Activated T-cell treated with anti-CD3 and anti-CD28 coated beads for 1 hour (primary cell): Measurements from ENCODE around the gene TNNC1.

Experiments used
- DNase-seq: peaks from one replicate; pipeline ENCODE4 v3.0.0-alpha.2; 2020; ENCODE audit warnings: low read depth

The TNNC1 gene

GRCh38 chr3:52443791-52444687, 9.8 kb downstream of the TNNC1 start:
- DNase-seq: no peak

DNA sequence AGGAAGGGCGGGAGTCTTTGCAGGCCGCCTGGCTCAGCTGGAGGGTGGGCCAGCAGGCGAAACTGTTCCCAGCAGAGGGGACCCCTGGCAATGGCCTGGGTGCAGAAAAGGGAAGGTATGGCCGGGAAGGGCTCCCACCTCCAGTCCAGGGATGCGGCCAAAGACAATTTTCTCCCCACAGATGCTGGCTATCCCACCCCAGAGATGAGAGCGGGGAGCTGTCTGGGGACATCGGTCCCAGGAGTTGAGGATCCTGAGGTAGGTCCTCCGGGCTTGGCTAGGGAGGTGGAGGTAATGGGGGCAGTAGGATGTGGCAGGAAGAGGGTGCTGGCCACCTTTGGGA, 10.6 kb downstream of the TNNC1 start:
- DNase-seq: no peak

GRCh38 chr3:52442409-52443267, 11.2 kb downstream of the TNNC1 start:
- no peak for DNase-seq

DNA sequence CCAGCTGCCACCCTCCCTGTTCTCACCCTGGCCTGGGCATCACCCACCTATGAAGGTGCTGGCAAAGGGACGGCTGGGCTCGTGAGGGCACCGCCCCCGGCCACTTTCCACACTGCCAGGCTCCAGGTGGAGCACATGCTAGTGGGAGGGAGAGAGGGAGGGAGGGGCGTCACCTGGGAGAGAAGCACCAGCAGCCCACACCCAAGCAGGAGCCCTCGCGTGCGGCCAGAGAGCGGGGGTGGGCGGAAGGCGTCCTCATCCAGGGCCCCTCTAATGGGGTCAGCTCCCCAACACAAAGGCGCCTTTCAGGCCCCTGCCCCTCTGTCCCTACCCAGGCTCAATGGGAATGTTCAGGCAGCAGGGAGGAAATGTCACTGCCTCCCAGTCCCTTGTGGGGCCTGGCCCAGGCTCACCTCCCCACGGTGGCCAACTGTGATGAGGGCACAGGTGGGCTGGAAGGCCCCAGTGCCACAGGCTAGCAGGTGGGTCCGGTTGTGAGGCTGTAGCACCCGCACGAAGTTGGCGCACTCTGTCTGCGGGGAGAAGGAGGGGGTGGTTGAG, 12.0 kb downstream of the TNNC1 start:
- no peak for DNase-seq

DNA sequence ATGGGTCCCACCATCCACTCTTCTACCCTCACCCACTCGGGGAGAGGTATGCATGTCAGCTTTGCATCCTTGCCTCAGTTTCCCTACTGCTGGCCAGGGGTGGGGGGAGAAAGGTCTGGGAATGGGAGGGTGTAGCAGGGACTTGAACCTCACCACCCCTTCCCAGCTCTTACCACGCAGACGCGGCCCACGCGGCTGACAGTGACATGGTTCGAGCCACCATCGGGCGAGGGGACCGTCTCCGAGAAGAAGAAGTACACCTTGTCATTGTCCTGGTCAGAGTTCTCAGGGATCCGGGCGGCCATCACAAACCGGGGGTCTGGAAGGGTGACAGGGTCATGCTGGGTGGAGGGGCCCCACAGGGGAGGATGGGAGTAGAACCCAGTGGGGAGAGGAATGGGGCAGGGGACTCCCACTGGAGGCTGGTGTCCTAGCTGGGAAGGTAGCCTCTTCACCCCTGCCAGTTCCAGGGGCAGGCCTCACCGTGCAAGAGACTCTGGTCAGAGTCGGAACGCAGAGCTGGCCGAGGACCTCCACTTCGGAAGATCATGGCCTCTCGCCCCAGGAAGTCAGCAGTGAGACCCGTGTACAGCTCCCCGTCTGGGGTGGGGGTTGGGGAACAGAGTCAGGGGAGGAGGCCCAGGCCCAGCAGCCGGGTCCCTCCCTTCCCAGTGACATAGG, 12.6 kb downstream of the TNNC1 start:
- DNase-seq: no peak

DNA sequence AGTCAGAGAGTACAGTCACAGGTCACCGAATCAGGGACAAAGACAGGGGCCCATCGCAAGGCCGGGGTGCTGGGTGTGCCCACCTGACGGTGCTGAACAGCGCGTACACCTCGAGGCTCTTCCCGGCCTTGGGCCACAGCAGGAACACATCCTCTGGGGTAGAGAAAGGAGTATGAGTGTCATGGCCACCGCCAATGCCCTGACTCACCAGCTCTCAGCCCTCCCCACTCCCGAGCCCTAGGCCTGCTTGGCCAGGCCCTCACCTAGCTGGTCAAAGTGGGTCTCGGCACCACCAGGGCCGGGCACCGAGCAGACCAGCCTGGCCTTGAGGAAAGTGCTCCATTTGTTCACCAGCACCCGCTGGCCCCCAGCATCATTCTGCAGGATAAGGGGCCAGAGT, 13.2 kb downstream of the TNNC1 start:
- no peak for DNase-seq

DNA sequence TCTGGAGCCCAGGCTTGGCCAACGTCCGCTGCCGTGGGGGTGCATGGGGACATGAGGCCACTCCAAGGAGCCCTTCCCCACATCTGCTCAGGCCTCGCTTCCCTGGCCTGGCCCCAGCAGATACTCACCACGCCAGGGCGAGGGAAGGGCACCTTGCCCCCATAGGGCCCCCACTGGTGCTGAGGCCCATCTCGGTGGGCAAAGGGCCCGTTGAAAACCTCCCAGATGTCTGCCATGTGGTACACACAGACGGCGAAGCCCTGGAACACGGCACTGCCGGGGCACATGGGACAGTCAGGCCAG, 13.6 kb downstream of the TNNC1 start:
- no peak for DNase-seq

- no peak for DNase-seq
Observed at GRCh38 chr3:52439426-52440248, 14.2 kb downstream of the TNNC1 start.

DNA sequence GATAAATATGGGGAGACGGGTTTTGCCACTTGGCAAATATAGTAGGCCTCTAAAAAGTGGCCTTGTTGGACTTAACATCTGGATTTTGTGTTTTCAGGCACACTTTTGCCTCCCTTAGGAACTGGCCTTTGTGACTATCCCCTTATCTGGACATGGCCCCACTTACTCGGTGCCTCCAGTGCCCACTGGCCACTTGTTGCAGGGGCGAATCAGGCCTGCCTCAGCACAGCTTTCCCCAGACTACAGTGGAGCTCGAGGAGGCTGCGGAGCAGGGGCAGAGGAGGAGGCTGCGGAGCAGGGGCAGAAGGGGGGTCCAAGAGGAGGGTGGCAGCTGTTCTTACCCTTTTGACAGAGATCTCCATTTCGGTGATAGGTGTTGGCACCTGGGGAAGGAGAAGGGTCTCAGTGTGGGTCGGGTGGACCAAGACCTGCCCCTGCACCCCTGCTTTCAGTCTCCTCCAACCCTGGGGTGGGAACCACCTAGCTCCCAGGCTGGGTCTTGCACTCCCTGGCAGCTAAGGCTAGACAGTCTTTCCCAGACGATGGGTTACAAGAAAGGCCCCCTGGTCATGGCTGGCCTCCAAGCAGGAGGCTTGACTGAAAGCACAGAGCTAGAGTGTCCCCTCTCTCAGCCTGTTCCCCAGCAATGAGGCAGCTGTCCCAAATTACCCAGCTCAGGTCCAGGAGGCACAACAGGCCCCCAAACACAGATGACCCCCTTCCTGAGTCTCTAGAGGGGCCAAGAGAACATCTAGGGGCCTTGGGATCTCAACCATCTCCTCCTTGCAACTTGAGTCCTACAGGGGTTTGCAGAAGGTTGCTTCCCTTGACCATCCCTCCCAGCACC, 15.0 kb downstream of the TNNC1 start:
- DNase-seq: no peak

DNA sequence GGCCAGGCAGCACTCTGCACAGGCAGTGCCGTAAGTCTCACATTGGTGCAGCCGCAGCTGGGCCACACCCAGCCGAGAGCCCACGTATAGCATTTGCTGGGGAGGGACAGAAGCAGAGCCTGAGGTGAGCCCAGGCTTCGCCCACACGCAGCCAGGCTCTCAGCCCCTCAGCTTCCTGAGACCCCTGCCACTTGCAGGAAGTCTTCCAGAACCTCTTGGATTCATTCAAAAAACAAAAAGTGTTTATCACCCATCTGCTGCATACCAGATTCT, 15.8 kb downstream of the TNNC1 start:
- DNase-seq: no peak

DNA sequence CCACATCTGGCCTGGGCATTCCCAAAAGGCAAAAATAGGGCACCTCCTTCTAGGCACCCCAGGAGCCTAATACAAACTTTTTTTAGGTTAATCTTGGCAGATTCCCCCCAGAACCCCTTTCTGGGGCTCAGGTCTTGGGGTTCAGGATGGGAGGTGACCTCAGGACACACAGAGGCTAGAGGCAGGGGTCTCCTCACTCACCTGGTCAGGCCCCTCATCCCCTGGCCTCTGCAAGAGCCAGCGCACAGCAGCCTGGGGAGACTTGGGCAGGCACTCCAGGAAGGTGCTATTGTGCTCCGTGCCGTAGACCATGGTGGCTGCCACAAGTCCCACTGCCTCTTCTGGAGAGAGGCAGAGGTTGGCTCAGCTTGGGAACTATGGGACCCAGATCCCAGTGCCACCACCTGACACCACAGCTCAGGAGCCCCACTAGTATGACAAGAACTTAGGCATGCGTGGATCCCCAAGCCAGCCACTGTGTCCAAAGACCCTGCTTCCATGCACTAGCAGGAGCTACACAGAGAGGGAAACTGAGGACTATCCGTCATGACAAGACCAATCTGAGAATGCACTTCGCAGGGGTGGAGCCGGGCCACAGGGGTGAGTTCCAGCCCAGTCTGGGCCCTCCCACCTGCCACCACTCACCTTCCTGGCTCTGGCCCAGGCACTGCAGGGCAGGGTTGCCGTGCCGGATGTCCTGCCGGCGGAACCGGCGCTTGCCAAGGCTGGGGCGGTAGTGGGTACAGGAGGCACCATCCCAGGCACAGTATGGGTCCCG, 16.3 kb downstream of the TNNC1 start:
- DNase-seq: no peak

- no peak for DNase-seq
Observed at GRCh38 chr3:52436500-52437149, 17.2 kb downstream of the TNNC1 start.

GRCh38 chr3:52435246-52436101, 18.4 kb downstream of the TNNC1 start:
- DNase-seq: no peak

- DNase-seq: no peak
Observed at GRCh38 chr3:52434491-52435115, 19.2 kb downstream of the TNNC1 start.

DNA sequence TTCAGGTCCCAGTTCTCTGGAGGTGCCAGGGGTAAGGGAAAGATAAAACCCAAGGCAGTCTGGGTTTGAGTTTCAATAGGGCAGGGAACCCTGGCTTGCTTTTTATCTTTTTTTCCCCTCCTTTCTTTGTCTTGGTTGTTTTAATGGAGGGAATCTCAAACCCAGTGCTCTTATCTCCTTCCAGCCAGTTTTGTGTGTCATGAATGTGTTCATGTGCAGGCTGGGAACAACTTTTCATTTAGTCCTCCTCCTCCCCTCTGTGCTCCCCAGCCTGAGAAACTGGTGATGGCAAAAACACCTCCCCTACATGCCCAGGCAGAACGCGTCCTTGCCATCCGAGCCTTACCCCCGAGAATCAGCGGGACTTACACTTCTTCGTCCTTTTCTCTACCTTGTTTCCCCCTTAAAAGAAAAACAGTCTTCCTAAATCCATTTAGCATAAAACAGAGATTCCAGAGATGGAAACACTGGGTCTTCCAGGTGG, 19.8 kb downstream of the TNNC1 start:
- DNase-seq: no peak

DNA sequence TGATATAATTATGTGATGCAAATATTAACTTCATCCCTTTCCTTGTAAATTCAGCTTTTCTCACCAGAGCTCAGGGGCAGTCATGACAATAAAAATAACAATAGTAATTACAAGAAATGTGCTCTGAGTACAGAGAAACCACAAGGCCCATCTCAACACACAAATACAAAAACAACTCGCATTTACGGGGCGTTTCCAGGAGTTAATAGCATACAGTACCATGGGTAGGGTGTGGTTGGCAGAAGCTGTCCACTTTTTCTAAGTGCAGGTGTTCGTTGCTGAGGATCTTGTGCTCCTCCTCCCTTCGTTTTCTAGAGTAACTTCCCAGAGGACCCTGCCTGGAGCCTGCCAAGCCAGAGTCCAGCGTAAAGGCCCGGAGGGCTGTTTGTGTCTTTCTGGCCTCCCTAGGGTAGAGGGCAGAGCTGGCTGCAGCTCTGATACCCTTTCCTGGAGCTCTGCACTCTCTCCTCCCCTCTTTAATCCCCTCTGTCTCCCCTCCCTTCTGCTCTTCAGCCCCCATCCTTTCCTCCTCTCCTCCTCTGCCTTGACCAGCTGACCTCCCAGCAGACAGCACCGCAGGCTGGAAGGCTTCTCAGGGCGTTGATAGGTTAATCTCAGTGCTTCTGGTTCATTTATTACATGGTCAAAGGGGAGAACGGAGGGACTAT, 20.4 kb downstream of the TNNC1 start:
- DNase-seq: no peak

GRCh38 chr3:52432691-52433141, 21.1 kb downstream of the TNNC1 start:
- no peak for DNase-seq
